HFF-Myc (cell line): ENCODE data around the gene WDR64.

Source experiments
- DNase-seq: peaks from one replicate; pipeline ENCODE4 v3.0.0-alpha.2; 2011; ENCODE audit warnings: low read depth; ENCODE audit errors: extremely low read depth
- H3K4me3 ChIP-seq: replicated peaks from 2 replicates; pipeline ENCODE4 v1.5.1; 2011; ENCODE audit warnings: low read depth, mild to moderate bottlenecking, control low read depth, low read length
- TF ChIP-seq, protein P1 (sequence below): IDR thresholded peaks from 2 replicates; pipeline ENCODE4 v1.5.1; 2012; ENCODE audit warnings: mild to moderate bottlenecking, low read depth, low read length, control low read depth; ENCODE audit errors: missing control alignments

WDR64 gene

DNA sequence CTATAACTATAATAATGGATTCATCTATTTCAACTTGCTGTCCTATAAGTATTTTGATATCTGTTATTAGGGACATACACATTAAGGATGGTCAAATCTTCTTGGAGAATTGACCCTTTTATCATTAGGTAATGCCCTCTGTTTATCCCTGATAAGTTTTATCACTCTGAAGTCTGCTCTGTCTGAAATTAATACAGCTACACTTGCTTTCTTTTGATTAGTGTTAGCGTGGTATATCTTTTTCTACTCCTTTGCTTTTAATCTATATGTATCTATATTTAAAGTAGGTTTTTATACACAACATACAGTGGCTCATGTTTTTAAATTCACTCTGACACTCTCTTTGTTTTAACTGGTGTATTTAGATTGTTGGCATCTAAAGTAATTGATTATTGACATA is 126.0 kb downstream of the WDR64 start:
- TF ChIP-seq, protein P1, sequence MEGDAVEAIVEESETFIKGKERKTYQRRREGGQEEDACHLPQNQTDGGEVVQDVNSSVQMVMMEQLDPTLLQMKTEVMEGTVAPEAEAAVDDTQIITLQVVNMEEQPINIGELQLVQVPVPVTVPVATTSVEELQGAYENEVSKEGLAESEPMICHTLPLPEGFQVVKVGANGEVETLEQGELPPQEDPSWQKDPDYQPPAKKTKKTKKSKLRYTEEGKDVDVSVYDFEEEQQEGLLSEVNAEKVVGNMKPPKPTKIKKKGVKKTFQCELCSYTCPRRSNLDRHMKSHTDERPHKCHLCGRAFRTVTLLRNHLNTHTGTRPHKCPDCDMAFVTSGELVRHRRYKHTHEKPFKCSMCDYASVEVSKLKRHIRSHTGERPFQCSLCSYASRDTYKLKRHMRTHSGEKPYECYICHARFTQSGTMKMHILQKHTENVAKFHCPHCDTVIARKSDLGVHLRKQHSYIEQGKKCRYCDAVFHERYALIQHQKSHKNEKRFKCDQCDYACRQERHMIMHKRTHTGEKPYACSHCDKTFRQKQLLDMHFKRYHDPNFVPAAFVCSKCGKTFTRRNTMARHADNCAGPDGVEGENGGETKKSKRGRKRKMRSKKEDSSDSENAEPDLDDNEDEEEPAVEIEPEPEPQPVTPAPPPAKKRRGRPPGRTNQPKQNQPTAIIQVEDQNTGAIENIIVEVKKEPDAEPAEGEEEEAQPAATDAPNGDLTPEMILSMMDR, result no peak
- no peak overlapping the region for H3K4me3 ChIP-seq
- DNase-seq, result no peak

DNA sequence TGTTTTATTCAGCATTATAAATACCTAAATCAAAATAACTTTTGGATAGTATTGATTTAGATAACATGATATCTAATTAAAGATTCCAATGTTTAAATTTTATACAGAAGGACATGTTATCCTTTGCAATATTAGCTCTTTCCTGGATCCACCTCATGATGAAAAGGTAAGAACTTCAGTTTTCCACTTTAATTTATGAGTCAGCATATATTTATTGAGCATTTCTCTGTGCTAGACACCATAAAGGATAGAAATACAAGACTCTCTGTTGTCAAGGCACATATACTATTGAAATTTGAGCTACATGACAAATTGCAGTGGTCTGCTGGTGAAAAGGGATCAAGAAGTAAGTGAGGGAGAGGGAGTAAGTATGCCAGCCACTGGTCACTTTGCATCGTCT is 127.8 kb downstream of the WDR64 start:
- TF ChIP-seq, protein P1, result no peak
- no peak overlapping the region for H3K4me3 ChIP-seq
- DNase-seq, result no peak

DNA sequence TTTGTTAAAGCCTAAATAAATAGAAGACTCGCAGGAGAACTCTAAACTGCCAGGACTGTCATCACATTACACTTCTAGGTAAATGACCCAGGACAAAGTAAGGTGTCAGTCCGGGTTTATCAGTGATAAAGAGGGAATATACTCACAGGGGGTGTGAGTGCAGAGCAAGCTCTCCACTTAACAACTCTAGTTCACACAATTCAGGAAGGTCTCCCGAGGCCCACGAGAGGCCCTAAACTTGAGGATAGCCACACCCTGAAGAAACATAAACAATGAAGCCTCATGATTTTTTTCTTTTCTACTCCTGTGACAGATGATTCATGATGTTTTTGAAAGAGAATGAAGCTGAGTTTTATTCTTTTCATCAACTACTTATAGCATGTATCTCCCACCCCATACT is 130.3 kb downstream of the WDR64 start:
- H3K4me3 ChIP-seq, result no peak overlapping the region
- DNase-seq, result no peak
- TF ChIP-seq, protein P1, result no peak

DNA sequence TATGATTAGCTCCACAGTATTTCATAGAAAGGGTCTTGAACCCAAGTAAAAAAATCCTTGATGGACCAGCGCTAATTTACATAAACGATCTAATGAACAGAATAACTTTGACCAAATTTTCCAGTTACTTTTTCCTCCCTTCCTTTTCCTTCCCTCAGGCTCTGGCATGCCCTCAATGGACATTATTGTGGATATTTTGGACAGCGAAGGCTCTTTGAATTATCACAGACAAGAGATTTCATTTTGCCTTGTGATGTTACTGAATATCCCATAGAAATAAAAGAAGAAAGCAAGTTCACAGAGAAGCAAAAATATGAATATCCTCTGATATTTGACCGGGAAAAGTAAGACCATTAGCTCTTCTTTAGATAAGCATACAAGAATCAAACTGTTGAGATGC is 135.6 kb downstream of the WDR64 start:
- H3K4me3 ChIP-seq, result no peak overlapping the region
- TF ChIP-seq, protein P1, result no peak
- no peak for DNase-seq

DNA sequence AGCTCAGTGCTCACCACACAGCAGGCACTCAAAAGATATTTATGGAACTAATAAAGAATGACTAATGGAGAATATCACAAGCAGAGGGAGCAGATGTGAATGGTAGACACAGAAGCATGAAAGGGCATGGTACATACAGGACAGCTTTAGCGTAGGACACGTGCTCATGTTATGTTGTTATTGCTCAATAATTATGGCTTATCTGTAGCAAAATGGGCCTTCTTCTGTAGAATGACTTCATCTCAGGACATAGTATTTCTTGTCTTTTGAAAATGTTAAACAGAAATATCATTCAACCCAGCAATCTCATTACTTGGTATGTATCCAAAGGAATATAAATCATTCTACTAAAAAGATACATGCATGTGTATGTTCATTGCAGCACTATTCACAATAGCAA is 137.0 kb downstream of the WDR64 start:
- no peak overlapping the region for H3K4me3 ChIP-seq
- TF ChIP-seq, protein P1, result no peak
- no peak for DNase-seq

DNA sequence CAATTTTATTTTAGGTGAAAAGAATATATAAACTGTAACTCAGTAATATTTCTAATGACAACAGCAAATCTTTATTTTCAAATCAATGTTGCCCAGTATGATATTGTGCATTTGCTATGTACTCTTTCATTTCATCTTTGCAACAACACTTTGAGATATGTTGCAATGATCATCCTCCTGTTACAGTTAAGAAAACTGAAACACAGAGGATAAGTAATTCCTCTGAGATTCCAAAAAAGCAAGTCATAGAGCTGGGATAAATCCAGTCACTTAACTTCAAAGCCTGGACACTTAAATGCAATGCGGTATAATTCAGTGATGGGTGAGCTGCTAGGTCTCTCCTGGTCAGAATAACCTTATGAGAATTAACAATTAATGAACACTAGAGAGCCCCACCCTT is 147.3 kb downstream of the WDR64 start:
- no peak for DNase-seq
- TF ChIP-seq, protein P1, result no peak
- H3K4me3 ChIP-seq, result no peak overlapping the region

DNA sequence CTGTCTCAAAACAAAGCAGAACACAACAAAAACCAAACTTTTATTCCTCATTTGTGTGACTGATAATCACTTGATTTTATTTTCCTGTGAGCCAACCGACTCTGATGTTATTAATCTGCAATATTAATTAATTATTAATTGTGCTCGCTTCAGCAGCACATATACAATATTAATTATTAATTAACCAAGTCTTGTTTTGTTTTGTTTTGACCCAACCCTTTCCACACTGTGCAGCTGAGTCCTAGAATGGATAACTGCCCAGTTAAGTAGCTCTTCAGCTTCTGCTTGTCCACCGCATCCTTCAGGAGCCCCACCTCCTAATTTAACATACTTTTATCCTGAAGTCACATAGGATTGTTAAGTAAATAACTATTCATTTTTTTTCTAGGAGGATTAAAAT is 148.6 kb downstream of the WDR64 start:
- no peak for DNase-seq
- TF ChIP-seq, protein P1, result no peak
- H3K4me3 ChIP-seq, result no peak overlapping the region
